Fibroblast of the aortic adventitia (primary cell): Measurements from ENCODE around the gene GRIK4. TPM values are rescaled to one million over a fixed set of nuclear protein-coding genes. Genes with fewer than 3 reads are reported as not detected.

Source experiments
- DNase-seq: peaks from one replicate; pipeline ENCODE4 v3.0.0-alpha.2; 2010; ENCODE audit warnings: low read depth
- H3K4me3 ChIP-seq: 2 replicates; pipeline ENCODE4 v1.5.1; 2011; ENCODE audit warnings: low read depth, mild to moderate bottlenecking, control low read depth, low read length, moderate library complexity
- CTCF ChIP-seq: IDR thresholded peaks from 2 replicates; pipeline ENCODE4 v1.5.1; 2011; ENCODE audit warnings: mild to moderate bottlenecking, low read length, control low read depth, inconsistent platforms; ENCODE audit not compliant: insufficient read depth
- total RNA-seq: library from RNA; depleted of rRNA; stranded (reverse); fragments of >200 nt; gene quantifications from 2 replicates; pipeline ENCODE4 v1.2.3, GENCODE V29; 2012; ENCODE audit warnings: low replicate concordance

The GRIK4 gene
- total RNA-seq, 1 donor, result not detected

DNA sequence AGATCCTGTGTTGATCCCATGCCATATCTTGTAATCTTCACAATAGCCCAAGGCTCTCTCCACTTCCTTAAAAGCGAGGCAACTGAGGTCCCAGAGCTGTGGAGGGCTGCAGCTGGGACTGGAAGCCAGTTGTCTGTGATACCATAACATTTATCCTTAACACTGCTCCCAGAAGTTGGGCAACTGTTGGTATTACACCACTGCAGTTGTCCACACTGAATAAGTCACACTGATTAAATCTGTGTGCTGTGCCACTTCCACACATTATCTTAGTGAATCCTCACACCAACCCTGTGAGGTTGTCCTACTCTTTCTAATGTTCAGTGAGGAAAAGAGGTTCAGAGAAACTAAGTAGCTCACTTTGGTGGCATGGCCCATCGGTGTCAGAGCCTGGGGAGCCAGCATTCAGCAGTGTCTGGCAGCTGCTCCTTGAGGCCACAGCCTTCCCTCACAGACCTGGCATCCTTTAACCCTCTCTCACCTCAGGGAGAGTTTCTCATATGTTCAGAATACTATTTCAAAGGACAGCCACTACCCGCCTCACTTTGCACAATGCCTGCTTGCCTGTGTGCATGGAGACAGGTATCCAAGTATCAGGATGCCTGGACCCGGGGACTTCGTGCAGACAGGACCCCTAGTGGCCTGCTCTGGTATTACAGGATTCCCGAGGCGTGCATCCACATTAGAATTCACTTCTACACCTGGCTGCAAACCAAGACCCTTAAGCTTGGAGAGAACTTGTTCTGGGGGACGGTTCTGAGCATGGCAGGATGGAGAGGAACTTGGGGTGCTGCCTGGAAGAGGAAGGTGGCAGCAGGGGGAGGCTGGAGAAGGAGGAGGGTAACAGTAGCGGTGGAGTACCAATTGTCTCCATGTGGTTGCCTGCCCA is 290.5 kb downstream of the GRIK4 start:
- peak; percentile 88 for TF ChIP-seq CTCF
- no peak overlapping the region for H3K4me3 ChIP-seq
- DNase-seq, result peak; percentile 68

DNA sequence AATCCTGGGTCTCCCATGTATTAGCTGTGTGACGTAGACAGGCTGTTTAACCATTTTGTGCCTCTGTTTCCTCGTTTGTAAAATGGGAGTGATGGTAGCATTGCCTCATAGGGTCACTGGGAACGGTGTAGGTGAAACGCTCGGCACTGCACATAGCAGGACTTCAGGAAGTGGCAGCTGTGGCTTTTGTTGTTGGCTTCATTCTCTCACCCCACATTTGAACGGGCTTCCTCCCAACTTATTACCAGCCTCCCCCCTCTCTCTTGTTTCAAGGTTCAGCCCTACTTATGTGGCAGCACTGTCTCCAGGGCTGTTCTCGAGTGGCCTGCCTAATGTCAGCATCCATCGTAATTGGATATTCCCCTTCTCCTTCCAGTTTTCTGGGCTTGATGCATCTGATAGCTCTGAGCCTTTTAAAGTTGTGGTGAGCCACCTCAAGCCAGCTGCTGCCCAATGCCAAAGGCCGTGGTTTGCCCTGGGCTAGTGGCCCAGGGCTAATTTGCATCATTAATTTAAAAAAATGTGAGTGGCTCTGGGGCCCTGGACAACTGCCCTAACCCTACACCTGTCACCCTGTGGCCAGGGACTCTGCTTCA is 294.5 kb downstream of the GRIK4 start:
- H3K4me3 ChIP-seq, result no peak overlapping the region
- no peak for DNase-seq
- TF ChIP-seq CTCF, result no peak

DNA sequence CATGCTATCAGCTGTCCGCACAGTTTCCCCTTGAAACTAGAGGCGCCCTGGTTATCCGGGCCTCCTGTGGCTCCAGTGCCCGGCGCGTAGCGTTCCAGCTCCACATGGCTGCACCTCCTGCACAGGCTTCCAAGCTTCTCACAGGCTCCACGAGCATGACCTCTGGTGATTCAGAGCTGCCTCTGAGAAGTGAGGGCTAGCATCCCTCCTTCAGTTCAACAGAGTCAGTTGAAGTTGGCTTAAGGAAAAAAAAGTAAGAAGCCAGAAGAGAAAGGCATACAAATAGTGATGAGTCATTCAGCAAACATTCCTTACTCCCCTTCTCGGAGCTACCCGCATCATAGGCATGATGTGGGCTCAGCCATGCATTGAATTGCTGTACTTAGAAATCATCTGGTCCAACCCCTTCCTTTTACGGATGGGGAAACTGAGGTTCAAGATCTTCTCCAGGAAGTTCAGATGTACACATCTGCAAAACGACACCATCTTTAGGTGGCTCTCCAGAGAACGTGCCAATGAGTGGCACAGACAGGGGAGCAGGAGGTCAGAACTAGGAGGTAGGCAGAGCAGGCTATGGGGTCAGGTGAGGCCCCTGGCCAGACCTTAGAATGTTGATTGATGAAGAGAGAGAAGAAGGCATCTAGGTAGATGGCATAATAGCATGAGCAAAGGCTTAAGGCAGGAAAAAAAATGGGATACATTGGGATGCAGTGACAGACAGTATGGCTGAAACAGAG is 296.0 kb downstream of the GRIK4 start:
- no peak for TF ChIP-seq CTCF
- no peak overlapping the region for H3K4me3 ChIP-seq
- peak; percentile 85 for DNase-seq

DNA sequence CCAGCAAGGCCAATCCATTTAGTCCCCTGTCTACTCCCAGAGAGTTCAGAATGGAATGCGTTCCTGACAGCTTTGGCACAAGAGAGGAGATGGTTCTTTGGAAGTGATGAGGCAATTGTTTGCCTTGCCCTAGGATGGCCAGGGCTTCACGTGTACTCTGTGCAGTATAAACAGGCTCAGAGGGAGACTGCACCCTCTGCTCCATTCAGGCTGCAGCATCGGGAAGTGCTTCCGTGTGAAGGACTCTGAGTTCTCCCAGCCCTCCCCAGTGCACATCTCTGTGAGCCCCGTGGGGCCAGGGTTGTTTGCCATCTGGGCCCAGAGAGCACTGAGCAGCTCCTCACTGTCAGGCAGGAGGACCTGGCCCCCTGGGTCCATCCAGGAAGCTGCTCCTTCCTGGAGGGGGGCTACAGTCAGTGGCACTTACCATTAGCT is 297.1 kb downstream of the GRIK4 start:
- no peak for TF ChIP-seq CTCF
- no peak overlapping the region for H3K4me3 ChIP-seq
- peak; percentile 14 for DNase-seq

DNA sequence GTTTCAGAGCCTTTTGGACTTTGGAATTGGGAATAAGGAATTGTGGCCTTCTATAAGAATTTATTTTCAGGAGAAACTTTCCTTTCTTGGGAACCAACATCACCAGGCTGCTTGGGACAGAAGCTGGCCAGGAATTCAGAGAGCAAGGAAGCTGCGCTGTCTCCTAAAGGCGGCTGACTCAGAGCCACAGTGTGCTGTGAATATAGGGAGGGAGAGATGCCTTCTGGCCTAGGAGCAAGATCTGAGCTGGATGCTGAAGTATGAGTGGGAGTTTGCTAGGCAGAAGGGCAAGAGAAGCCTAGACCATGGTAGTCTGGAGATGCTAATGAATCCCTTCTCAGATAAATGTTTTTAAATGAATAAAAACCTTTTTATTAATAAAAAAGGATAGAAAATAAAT is 298.7 kb downstream of the GRIK4 start:
- DNase-seq, result peak; percentile 47
- no peak overlapping the region for H3K4me3 ChIP-seq
- TF ChIP-seq CTCF, result no peak

GRCh38 chr11:120811199-120811598 is 299.7 kb downstream of the GRIK4 start:
- no peak for TF ChIP-seq CTCF
- H3K4me3 ChIP-seq, result no peak overlapping the region
- DNase-seq, result no peak
